GM12878 (cell line): ENCODE results near the gene VRK3. TPM values are rescaled to one million over a fixed set of nuclear protein-coding genes. Genes with fewer than 3 reads are reported as not detected.

Source experiments
- ATAC-seq: fragments of 200-7000 bp; cut with Tn5 transposase; 3 replicates; pipeline ENCODE4 v1.9.1; 2020; ENCODE audit warnings: mild to moderate bottlenecking, moderate library complexity
- BruUV-seq: library from RNA; stranded (reverse); fragments of 400-500 nt; replicated peaks from 2 replicates; lab custom pipeline; 2021; lab: Mats Ljungman, UMichigan
- CTCF ChIA-PET: fragments of 300-600 bp; sonication (Branson Sonifier 250); formaldehyde crosslinking; extraction: SDS; loops from one replicate; lab custom pipeline; 2021; ENCODE audit warnings: inconsistent platforms; lab: Yijun Ruan, JAX
- POLR2A ChIA-PET: fragments of 350-600 bp; formaldehyde crosslinking; extraction: SDS; loops from one replicate; lab custom pipeline; 2021; ENCODE audit warnings: inconsistent platforms; lab: Charles Lee
- RAD21 ChIA-PET: fragments of 300-600 bp; sonication (Branson Sonifier 250); formaldehyde crosslinking; loops from one replicate; lab custom pipeline; 2023; ENCODE audit warnings: antibody characterized with exemption; ENCODE audit not compliant: unreplicated experiment; lab: Charles Lee
- SMC1A ChIA-PET: fragments of 300-600 bp; sonication (Branson Sonifier 250); formaldehyde crosslinking; loops from one replicate; lab custom pipeline; 2023; ENCODE audit not compliant: unreplicated experiment, uncharacterized antibody; lab: Charles Lee
- DNase-seq: peaks from one replicate; pipeline ENCODE4 v3.0.0-alpha.2; 2011; ENCODE audit warnings: low read depth, low spot score
- FAIRE-seq: peaks from 3 replicates; lab custom pipeline; 2011; peaks lifted over from hg19 to GRCh38; lab: Jason Lieb, UNC
- H2AFZ ChIP-seq: 2 replicates; pipeline ENCODE4 v1.6.0; 2011; ENCODE audit warnings: low read depth, low read length, control low read depth; ENCODE audit not compliant: control insufficient read depth
- H3K27ac ChIP-seq: 2 replicates; pipeline ENCODE4 v1.5.1; 2011; ENCODE audit warnings: control low read depth; ENCODE audit not compliant: control insufficient read depth, insufficient read depth
- H3K27me3 ChIP-seq, 2 experiments: replicated peaks in 1 of 2; 2 replicates each; pipeline versions ENCODE4 v1.6.0 to v1.6.1; 2011; ENCODE audit warnings: low read length in 1 of 2; ENCODE audit not compliant: control insufficient read depth in 2 of 2, insufficient read depth in 2 of 2
- H3K36me3 ChIP-seq, 2 experiments: 2 replicates each; pipeline ENCODE4 v1.5.1; 2011; ENCODE audit warnings: low read length in 1 of 2; ENCODE audit not compliant: control insufficient read depth in 2 of 2, insufficient read depth in 2 of 2
- H3K4me1 ChIP-seq: 2 replicates; pipeline ENCODE4 v1.6.1; 2011; ENCODE audit warnings: mild to moderate bottlenecking, low read length, moderate library complexity, mixed read lengths; ENCODE audit not compliant: control insufficient read depth, insufficient read depth
- H3K4me2 ChIP-seq: 2 replicates; pipeline ENCODE4 v1.6.0; 2011; ENCODE audit warnings: control low read depth; ENCODE audit not compliant: control insufficient read depth, insufficient read depth
- H3K4me3 ChIP-seq: fragments of 200-600 bp; sonication (generic); 2 replicates; pipeline ENCODE4 v1.5.1; 2016
- H3K79me2 ChIP-seq: 2 replicates; pipeline ENCODE4 v1.6.0; 2011; ENCODE audit warnings: low read length; ENCODE audit not compliant: control insufficient read depth, insufficient read depth
- H3K9ac ChIP-seq: 2 replicates; pipeline ENCODE4 v1.8.0; 2011; ENCODE audit warnings: low read length, control low read depth, mixed read lengths; ENCODE audit not compliant: control insufficient read depth, insufficient read depth
- H3K9me3 ChIP-seq: replicated peaks from 3 replicates; pipeline ENCODE4 v1.5.1; 2011; ENCODE audit warnings: mild to moderate bottlenecking, low read length; ENCODE audit not compliant: control insufficient read depth, insufficient read depth
- H4K20me1 ChIP-seq: 2 replicates; pipeline ENCODE4 v1.6.0; 2011; ENCODE audit not compliant: control insufficient read depth, insufficient read depth
- BCL11A ChIP-seq: IDR thresholded peaks from 2 replicates; pipeline ENCODE4 v1.6.1; 2011; ENCODE audit warnings: low read depth, low read length
- CBX5 ChIP-seq: sonication (generic); IDR thresholded peaks from 2 replicates; pipeline ENCODE4 v1.6.1; 2016; ENCODE audit warnings: low read depth, moderate library complexity, mild to moderate bottlenecking, inconsistent platforms
- CEBPB ChIP-seq, 2 experiments: fragments of 150-350 bp in 1 of 2; IDR thresholded peaks; 2 replicates each; pipeline ENCODE4 v1.6.1; 2012 to 2014; ENCODE audit warnings: low read depth in 2 of 2, low read length in 2 of 2, borderline replicate concordance in 1 of 2, inconsistent platforms in 1 of 2
- CREB1 ChIP-seq: IDR thresholded peaks from 2 replicates; pipeline ENCODE4 v1.6.1; 2012; ENCODE audit warnings: low read depth, mild to moderate bottlenecking, inconsistent platforms
- DPF2 ChIP-seq: fragments of 450-650 bp; IDR thresholded peaks from 2 replicates; pipeline ENCODE4 v1.6.1; 2017; ENCODE audit warnings: mild to moderate bottlenecking
- ETV6 ChIP-seq, 2 experiments: fragments of 450-650 bp in 1 of 2; IDR thresholded peaks in 1 of 2; conservative IDR thresholded peaks in 1 of 2; 2 replicates each; pipeline ENCODE4 v1.6.1; 2014; ENCODE audit warnings: antibody characterized with exemption in 1 of 2, borderline replicate concordance in 1 of 2, low read depth in 1 of 2, mild to moderate bottlenecking in 1 of 2, moderate library complexity in 1 of 2
- FOXK2 ChIP-seq: fragments of 450-650 bp; IDR thresholded peaks from 2 replicates; pipeline ENCODE4 v1.6.1; 2017; ENCODE audit warnings: mild to moderate bottlenecking, moderate library complexity
- MLLT1 ChIP-seq: fragments of 450-650 bp; IDR thresholded peaks from 2 replicates; pipeline ENCODE4 v1.6.1; 2016; ENCODE audit warnings: mild to moderate bottlenecking
- RELA ChIP-seq: fragments of 450-650 bp; IDR thresholded peaks from 2 replicates; pipeline ENCODE4 v1.8.0; 2014; ENCODE audit warnings: borderline replicate concordance; ENCODE audit not compliant: partially characterized antibody
- SREBF1 ChIP-seq: IDR thresholded peaks from 2 replicates; pipeline ENCODE4 v1.6.1; 2012; ENCODE audit warnings: mild to moderate bottlenecking, low read length
- WGBS: methylation state at CpG from one replicate; pipeline ENCODE4 v1.1.6; 2016; ENCODE audit warnings: low lambda C conversion rate; ENCODE audit not compliant: insufficient replicate concordance, insufficient coverage; ENCODE audit errors: missing lambda C conversion rate; 5-methylcytosine and 5-hydroxymethylcytosine counted together
- in situ Hi-C: fragments of 300-500 bp; cut with MboI; formaldehyde crosslinking; loops from 9 replicates; pipeline ENCODE4 v1.14.3; 2018; ENCODE audit warnings: mixed read lengths
- intact Hi-C: fragments of 100-400 bp; cut with micrococcal nuclease; formaldehyde crosslinking; loops from one replicate; pipeline ENCODE4 v1.14.2; 2022; ENCODE audit not compliant: unreplicated experiment
- polyA plus RNA-seq, 11 experiments: library from polyadenylated mRNA; depleted of rRNA in 4 of 11; unstranded in 6 of 11; stranded (reverse) in 5 of 11; fragments of >200 nt; fragmentation: Nextera tagmentation in 4 of 11; fragmentation: Illumina TruSeq in 1 of 11; extraction: Ambion mirVana in 4 of 11; extraction: Trizol in 1 of 11; gene quantifications; 1 replicate in 1 of 11; 2 replicates in 10 of 11; pipeline versions ENCODE4 v1.2.1 to v1.2.3, GENCODE V29; 2011 to 2016; ENCODE audit warnings: inconsistent platforms in 2 of 11, missing spikeins in 2 of 11, low read depth in 1 of 11
- total RNA-seq, 4 experiments: library from RNA; depleted of rRNA in 3 of 4; stranded (reverse); fragments of >200 nt in 3 of 4; fragmentation: Illumina TruSeq in 1 of 4; extraction: Trizol in 1 of 4; gene quantifications; 2 replicates each; pipeline versions ENCODE4 v1.2.1 to v1.2.3, GENCODE V29; 2013 to 2021
- TF ChIP-seq, protein P1 (sequence below): fragments of 450-650 bp; IDR thresholded peaks from 2 replicates; pipeline ENCODE4 v1.6.1; 2017; ENCODE audit warnings: mild to moderate bottlenecking, moderate library complexity
- TF ChIP-seq, protein P2 (sequence below): IDR thresholded peaks from 2 replicates; pipeline ENCODE4 v1.6.1; 2012; ENCODE audit warnings: low read depth, low read length, improper control_type of control experiment
- TF ChIP-seq, protein P3 (sequence below): fragments of 450-650 bp; IDR thresholded peaks from 2 replicates; pipeline ENCODE4 v1.6.1; 2017; ENCODE audit warnings: mild to moderate bottlenecking, low read depth, inconsistent platforms; ENCODE audit not compliant: poor library complexity, severe bottlenecking

The VRK3 gene
- total and polyA plus RNA-seq, 10 of the 15 experiments (the other 5 are each of a cell fraction or from before 2014, with no cell fraction given), result 17.3 to 61.9 (median 35.5) TPM

DNA sequence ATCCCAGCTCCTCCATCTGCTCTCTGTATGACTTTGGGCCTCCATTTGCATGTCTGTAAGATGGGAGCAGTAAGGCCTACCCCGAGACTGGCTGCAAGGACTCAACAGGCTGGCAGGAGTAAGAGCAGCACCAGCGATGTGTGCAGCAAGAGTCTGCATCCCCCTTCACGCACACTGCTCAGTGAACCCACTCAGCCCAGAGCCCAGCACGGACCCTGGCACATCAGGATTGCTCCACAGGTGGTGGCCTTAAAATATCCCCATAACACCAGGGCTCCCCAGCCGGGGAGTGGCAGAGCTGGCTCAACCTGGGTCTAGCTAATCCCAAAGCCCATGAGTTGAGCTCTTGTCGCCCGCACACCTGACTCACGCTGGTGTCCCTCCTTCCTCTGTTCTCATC is 23.4 kb downstream of the VRK3 start (continued):
- TF ChIP-seq, protein P1, sequence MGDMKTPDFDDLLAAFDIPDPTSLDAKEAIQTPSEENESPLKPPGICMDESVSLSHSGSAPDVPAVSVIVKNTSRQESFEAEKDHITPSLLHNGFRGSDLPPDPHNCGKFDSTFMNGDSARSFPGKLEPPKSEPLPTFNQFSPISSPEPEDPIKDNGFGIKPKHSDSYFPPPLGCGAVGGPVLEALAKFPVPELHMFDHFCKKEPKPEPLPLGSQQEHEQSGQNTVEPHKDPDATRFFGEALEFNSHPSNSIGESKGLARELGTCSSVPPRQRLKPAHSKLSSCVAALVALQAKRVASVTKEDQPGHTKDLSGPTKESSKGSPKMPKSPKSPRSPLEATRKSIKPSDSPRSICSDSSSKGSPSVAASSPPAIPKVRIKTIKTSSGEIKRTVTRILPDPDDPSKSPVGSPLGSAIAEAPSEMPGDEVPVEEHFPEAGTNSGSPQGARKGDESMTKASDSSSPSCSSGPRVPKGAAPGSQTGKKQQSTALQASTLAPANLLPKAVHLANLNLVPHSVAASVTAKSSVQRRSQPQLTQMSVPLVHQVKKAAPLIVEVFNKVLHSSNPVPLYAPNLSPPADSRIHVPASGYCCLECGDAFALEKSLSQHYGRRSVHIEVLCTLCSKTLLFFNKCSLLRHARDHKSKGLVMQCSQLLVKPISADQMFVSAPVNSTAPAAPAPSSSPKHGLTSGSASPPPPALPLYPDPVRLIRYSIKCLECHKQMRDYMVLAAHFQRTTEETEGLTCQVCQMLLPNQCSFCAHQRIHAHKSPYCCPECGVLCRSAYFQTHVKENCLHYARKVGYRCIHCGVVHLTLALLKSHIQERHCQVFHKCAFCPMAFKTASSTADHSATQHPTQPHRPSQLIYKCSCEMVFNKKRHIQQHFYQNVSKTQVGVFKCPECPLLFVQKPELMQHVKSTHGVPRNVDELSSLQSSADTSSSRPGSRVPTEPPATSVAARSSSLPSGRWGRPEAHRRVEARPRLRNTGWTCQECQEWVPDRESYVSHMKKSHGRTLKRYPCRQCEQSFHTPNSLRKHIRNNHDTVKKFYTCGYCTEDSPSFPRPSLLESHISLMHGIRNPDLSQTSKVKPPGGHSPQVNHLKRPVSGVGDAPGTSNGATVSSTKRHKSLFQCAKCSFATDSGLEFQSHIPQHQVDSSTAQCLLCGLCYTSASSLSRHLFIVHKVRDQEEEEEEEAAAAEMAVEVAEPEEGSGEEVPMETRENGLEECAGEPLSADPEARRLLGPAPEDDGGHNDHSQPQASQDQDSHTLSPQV, result no peak
- TF ChIP-seq SREBF1 (no peak), ETV6 (conservative IDR thresholded peaks at IDR 0.05 in 1 of 2, IDR thresholded peaks at IDR 0.05 in 1 of 2; ENCODE audit: borderline replicate concordance in 1 of 2, low read depth in 1 of 2) (no peak), DPF2 (no peak), CEBPB (IDR thresholded peaks at IDR 0.05; ENCODE audit: borderline replicate concordance in 1 of 2, low read depth in 2 of 2, low read length in 2 of 2) (no peak), BCL11A (no peak), CBX5 (no peak)

GRCh38 chr19:50000841-50001557 is 24.2 kb downstream of the VRK3 start:
- Histone ChIP-seq H3K4me2 (no peak overlapping the region), H3K4me1 (peaks cover 16% of the 10 kb centered on the region), H3K27me3 (no peaks in the 10 kb centered on the region), H3K4me3 (no peak overlapping the region), H3K36me3 (peaks cover 20 to 21% of the 10 kb centered on the region in 2 experiments; a peak in 3 of 4 replicates), H2AFZ (no peak overlapping the region), H3K9ac (no peak overlapping the region), H3K27ac (no peak overlapping the region), H3K9me3 (no peaks in the 10 kb centered on the region), H4K20me1 (no peaks in the 10 kb centered on the region), H3K79me2 (no peaks in the 10 kb centered on the region; the same call in 1 of the 2 replicates)
- in situ Hi-C loops (no loop called here), intact Hi-C loops (no loop called here)
- over 99% methylated on average over 16 of the region's 16 CpGs for WGBS
- DNase-seq (no peak), ATAC-seq (no peak), FAIRE-seq (no peak)
- ChIA-PET CTCF (no interaction called here), POLR2A (interaction anchor here (0.6 kb wide), 1 partner anchor 89 kb away, joined by 4 read pairs; no protein-coding TSS in a partner anchor), RAD21 (no interaction called here), SMC1A (no interaction called here)
- BruUV-seq, result no TSS peak
- TF ChIP-seq, protein P2, sequence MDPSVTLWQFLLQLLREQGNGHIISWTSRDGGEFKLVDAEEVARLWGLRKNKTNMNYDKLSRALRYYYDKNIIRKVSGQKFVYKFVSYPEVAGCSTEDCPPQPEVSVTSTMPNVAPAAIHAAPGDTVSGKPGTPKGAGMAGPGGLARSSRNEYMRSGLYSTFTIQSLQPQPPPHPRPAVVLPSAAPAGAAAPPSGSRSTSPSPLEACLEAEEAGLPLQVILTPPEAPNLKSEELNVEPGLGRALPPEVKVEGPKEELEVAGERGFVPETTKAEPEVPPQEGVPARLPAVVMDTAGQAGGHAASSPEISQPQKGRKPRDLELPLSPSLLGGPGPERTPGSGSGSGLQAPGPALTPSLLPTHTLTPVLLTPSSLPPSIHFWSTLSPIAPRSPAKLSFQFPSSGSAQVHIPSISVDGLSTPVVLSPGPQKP, result no peak
- TF ChIP-seq CREB1 (no peak), MLLT1 (no peak), RELA (no peak), FOXK2 (no peak), CBX5 (no peak)
- TF ChIP-seq, protein P3, sequence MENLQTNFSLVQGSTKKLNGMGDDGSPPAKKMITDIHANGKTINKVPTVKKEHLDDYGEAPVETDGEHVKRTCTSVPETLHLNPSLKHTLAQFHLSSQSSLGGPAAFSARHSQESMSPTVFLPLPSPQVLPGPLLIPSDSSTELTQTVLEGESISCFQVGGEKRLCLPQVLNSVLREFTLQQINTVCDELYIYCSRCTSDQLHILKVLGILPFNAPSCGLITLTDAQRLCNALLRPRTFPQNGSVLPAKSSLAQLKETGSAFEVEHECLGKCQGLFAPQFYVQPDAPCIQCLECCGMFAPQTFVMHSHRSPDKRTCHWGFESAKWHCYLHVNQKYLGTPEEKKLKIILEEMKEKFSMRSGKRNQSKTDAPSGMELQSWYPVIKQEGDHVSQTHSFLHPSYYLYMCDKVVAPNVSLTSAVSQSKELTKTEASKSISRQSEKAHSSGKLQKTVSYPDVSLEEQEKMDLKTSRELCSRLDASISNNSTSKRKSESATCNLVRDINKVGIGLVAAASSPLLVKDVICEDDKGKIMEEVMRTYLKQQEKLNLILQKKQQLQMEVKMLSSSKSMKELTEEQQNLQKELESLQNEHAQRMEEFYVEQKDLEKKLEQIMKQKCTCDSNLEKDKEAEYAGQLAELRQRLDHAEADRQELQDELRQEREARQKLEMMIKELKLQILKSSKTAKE, result no peak
